ENCODE results near the gene XPO5. TPM values are rescaled to one million over a fixed set of nuclear protein-coding genes. Genes with fewer than 3 reads are reported as not detected.

The XPO5 gene
- total RNA-seq, 1 donor from 2014 or later: 93.5 TPM

DNA sequence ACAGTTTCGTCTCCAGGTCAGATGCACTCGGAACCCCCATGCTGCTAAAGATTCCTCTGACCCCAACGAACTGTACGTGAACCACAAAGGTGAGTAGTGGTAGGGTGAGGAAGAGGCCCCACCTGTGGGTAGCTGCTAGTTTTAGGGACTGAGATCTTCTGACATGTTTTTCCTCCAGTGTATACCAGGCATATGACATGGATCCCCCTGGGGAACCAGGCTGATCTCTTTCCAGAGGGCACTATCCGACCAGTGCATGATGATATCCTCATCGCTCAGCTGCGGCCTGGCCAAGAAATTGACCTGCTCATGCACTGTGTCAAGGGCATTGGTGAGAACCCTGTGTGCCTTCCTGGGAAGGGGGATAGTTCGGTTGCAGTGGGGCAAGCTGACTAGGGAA is 55.7 kb downstream of the XPO5 start:
- intact Hi-C loops (cut with micrococcal nuclease): no loop called here

DNA sequence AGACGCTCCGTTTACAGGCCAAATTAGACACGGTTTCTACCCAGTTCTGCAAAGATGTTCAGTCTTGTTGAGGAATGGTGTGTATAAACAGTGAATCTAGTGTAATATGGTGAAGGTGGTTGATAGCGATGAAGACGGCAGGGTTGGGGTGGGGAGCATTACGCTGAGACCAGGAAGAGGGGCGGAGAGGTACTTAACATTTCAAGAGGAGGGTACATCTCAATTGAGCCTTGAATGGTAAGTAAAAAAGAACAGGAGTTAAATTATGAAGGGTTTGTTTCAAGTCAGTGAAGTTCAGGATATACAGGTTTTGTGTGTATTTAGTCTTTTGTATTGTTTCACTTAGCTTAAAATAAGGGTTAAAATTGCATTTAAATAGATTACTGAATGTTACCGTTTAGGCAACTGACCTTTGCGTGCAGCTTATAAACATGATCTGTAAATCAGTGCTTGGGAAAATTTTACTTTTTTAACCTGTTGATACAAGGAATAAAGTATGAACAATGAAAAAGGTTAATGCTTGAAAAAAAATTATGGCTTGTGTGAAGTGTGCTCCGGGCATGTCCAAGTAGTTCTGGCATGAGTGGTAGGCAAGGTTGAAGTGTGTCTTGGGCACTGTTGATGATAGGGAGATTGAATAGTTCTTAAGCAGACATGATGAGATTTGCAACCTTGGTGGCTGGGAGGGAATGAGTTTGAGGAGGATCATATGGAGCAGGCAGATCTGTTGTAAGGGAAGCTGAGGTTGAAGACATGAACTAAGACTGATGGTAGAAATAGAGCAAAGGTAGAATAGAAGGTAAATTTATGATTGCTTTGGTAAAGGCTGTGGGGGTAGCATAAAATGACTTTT is 58.1 kb downstream of the XPO5 start:
- intact Hi-C loops (cut with micrococcal nuclease): loop anchor here (2.0 to 10.0 kb wide), 11 partner anchors 41 to 557 kb away; partner anchors contain the start of genes ABCC10, CUL7, DLK2 and GTPBP2

DNA sequence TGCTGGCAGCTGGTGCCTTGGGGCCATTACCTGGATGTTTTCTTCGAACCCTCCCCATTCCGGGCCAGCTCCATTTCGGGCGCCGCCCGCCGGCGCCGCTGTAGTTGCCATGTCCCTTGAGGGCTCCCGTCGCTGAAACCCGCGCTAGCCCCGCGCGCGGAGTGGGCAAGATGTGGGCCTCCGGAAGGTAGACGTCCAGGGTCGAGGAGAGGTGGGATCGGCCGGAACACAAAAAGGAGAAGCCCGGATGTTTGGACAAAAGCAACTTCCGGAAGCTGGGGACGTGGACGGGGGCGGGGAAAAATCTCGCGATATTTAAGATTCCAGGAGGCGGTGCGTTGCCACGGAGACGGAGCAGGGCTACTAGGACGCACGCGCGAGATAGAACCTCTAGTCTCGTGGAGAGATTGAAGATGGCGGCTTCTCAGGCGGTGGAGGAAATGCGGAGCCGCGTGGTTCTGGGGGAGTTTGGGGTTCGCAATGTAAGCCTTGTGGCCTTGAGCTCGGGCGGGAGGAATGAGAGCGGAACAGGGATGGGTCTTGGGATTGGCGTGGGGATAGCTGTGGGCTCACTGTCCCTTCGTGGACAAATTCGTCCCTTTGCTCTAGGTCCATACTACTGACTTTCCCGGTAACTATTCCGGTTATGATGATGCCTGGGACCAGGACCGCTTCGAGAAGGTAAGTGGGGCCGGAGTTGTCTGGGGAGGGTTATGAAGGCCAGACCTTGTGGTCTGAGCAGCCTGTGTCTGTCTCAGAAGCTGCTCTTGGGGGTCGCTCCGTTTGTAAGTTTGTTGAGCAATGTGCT is 58.9 kb downstream of the XPO5 start, which contains the start of the genes POLR1C and YIPF3:
TSS of gene POLR1C (plus strand) at position 393 of the 808 bp plus-strand sequence. CDS start at position 414, 21 bp downstream.
TSS of gene YIPF3 (minus strand) at position 230 of the 808 bp plus-strand sequence. CDS start at position 111, 119 bp downstream.
- intact Hi-C loops (cut with micrococcal nuclease): loop anchor here (2.0 to 10.0 kb wide), 11 partner anchors 40 to 558 kb away; partner anchors contain the start of genes ABCC10, CUL7, DLK2 and GTPBP2

DNA sequence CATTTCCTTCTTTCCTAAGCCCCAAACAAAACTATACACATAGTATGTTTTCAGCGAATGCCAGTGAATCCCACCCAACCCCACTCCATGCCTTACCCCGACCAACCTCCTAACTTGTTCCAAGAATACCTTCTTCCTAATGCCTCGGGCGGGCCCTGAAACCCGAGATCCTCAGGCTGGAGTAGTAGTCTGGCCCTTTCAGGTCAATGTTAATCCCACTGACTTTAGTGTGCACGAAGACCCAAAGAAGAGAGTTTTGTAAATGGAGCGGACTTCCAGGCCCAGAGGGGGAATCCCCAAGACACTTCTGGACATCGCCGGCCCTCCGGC is 59.5 kb downstream of the XPO5 start:
- intact Hi-C loops (cut with micrococcal nuclease): loop anchor here (2.0 to 10.0 kb wide), 11 partner anchors 40 to 558 kb away; partner anchors contain the start of genes ABCC10, CUL7, DLK2 and GTPBP2

DNA sequence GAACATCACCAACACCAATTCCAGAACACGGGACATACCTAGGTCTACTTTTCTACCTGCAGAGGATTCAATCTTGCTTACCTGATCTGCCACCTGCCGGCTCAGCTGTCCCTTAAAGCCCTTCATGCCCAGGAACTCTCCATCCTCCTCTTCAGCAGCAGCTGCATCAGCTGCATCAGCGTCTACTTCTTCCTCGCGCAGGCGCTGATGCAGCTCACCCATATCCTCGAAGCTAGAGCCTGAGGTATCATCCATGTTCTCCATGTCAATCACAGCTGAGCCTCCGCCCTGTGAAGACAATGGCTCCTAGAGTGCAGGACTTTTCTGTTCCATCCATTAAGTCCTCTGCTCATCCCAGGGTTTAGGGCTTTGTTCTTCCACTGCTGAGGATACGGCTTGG is 60.0 kb downstream of the XPO5 start:
- intact Hi-C loops (cut with micrococcal nuclease): loop anchor here (2.0 to 10.0 kb wide), 11 partner anchors 39 to 559 kb away; partner anchors contain the start of genes ABCC10, CUL7, DLK2 and GTPBP2

DNA sequence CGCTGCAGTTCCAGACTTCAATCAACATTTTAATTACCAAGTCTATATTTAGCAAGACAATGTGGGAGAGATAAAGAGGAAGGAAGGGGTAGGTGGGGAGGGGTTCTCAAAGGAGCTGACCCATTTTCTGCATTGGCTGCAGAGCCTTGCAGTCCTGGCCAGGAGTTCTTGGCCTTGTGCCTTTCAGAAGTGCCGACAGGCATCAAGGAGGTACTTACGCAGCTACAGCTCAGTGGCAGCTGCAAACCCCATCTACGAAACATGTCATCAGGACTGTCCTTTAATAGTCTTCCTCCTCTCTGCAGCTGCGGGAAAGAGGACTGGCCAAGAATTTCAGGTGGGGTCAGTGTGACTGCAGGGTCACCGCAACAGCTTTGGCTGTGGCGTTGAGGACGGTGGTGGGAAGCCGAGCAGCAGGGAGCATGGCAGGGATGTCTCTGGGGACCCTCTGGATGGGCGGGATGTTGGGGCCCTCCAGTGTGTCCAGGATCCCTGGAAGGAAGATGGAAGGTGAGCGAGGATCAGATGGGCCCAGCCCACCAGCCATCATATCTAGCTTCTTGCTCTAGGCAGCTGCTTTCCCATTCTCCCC is 63.9 kb downstream of the XPO5 start:
- intact Hi-C loops (cut with micrococcal nuclease): loop anchor here (10.0 kb wide), 2 partner anchors 457 to 563 kb away; partner anchors contain the start of genes CUL7, KLC4 and MRPL2

DNA sequence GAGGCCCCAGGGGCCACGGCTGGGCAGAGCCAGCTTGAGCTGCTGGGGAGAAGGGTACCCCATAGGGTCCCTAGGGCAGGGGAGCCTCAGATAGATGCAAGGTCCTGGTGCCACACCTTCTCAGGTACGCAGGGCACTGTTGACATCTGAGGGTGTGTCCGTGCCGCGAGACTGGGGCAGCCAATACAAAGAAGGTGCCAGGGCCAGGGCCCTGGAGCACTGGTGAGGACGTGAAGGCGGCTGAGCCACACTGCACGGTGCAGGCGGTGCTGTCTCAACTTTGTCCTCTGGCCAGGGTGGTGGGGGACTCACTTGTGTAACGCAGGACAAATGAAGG is 65.0 kb downstream of the XPO5 start:
- intact Hi-C loops (cut with micrococcal nuclease): loop anchor here (10.0 kb wide), 2 partner anchors 456 to 564 kb away; partner anchors contain the start of genes CUL7, KLC4 and MRPL2

DNA sequence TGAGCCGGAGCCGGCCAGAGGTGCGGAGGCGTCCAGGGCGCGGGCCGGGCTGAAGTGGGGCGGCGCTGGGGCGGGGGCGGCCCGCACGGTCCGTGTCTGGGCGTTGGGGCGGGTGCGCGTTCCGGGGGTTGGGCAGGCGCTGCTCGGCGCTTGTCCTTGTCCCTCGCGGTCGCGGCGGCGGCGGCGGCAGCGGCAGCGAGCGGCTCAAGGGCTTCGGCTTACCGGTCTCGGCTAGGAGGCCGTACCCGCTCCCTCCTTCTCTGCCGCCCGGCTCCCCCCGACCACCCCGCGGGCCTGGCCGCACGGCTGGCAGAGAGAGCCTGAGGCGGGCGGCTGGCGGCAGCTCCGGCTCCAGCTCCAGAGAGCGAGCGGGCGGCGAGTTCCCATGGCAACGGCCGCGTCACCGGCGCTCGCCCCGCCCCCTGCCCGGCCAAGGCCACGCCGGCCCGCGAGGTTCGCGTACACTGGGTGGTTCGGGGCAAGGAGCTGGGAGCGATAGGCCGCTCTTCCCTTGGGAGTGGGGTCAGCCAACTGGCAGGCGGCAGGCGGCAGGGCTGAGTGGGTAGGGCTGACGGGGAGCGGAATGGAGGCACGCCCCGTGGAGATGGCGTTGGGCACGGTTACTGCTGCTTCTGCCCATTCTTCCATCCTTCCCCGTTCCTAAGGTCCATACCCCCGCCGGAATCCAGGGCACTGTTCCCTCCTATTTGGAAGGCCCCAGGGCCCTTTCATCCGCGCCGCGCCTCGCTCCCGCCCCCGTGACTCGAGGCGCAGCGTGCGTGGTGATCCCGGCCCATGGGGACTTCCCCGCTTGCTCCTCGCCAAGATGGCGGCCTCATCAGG is 65.6 kb downstream of the XPO5 start, which contains the start of gene LRRC73:
TSS of gene LRRC73 (minus strand) at position 363 of the 843 bp plus-strand sequence. CDS start 561 bp downstream, outside the sequence.
- intact Hi-C loops (cut with micrococcal nuclease): loop anchor here (5.0 to 10.0 kb wide), 3 partner anchors 123 to 565 kb away; partner anchors contain the start of genes CUL7, KLC4 and MRPL2

DNA sequence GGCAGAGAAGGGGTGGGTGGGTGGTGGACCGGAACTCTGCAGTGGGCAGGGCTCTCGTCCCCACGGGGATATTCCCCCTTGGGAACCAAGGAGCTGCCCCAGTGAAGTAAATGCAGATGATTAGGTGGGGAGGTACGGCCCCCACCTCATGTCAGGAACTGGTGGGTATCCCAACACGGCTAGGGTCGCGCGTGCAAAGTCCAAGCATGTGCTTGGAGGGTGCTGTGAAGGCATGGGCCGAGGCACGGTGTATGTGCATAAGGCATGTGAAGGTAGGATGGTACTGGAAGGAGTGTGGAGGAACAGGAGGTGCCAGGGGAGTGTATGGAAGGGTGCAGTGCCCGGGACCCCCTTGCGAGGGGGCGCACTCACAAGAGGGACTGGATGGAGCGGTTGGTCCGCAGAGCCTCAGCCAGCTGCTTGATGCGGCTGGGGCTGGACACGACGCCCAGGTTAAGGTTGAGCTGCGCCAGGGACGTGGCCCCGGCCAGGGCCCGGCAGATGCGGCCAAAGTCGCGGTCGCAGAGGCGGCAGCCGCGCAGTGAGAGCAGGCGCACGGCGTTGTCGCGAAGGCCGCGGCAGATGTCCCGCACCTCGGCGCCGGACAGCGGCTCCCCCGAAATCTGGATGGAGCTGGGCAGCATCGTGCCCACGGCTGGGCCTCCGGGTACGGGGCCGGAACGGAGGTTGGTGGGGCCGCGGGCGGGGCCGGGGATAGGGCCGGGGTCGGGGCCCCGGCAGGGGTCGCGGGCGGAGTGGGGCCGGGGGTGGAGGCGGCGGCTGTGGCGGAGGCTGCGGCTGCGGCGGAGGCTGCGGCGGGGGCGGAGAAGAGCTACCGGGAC is 66.5 kb downstream of the XPO5 start:
- intact Hi-C loops (cut with micrococcal nuclease): loop anchor here (5.0 kb wide), 1 partner anchor 122 kb away; no protein-coding TSS in a partner anchor

DNA sequence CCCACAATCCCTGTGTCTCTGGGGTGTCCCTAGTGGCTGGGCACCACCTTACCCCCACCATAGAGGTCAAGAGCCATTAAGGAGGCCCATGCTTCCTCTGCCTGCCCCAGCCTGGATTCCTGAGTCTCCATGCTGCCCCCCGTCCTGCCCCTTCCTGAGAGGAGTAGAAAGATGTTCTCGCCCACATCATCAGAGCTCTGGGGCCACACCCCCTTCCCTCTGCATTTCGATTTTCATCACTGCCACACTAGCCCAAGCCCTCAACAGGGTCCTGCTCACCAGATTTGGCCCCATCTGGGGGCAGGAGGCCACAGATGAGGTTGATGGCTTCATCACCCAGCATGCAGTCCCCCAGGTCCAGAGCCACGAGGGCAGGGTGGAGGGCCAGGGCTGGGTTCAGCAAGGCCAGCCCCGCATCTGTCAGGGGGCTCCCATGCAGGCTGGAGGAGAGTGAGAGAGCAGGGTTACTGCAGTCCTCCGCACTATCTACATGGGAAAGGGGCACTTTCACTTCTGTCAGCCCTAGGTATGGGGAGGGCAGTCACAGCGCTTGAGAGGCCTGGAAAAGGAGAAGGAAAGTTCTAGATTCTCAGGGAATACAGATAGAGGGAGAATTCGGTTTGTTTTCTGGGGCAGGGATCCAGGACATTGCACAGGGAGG is 67.2 kb downstream of the XPO5 start:
- intact Hi-C loops (cut with micrococcal nuclease): loop anchor here (5.0 kb wide), 1 partner anchor 121 kb away; no protein-coding TSS in a partner anchor

DNA sequence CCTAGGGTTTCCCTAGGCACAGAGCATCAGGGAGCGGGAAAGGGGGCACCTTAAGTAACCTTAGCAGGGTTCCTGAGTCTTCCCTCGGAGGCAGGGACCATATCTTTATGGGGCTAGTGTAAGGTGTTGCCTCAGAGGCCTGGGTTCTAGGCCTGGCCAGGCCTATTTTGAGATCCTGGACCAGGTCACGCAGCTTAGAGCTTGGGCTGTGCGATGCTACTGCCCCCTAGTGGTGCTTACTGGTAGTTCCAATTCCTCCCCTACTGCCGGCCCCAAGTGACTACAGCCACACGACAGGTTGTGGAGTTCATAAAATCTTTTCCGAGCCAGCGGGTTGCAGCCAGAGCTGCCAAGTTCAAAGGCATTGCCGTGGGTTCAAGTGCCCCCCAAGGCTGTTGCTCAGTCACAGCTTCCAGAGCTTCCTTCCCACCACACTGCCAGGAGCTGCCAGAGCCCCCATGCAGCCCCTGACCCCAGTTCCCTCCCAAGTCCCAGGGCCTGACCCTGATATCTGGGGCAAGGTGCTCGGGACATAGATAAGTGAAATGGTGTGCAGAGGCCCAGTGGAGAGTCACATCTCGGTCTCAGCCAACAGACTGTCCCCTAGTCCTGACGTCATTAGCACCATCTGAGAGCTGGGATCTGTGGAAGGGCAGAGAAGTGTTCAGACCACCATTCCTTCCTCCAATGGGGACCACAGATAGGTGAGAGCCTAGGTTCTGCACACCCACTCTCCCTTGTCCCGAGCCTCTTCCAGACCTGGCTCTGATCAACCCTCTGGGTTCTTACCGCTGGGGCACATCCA is 69.0 kb downstream of the XPO5 start:
- intact Hi-C loops (cut with micrococcal nuclease): loop anchor here (1.0 to 5.0 kb wide), 4 partner anchors 53 to 278 kb away; partner anchors contain the start of gene DNPH1

DNA sequence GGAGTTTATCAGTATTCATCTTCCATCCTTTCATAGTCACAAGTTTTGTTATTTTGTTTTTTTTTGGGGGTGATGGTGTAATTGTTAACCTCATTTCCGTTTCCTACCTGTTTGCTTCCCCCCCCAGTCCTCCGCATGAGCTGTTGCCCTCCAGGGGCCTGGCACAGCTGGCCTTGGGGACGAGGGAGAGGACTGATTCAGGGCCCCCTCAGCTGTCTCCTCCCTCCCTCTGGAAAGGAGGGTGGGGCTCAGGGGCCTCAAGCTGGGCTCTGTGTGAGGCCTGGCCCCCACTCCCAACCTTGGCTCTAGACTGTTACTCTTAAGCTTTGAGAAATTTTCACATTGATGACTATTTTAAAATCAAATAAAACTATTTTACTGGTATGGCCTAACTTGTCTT is 69.7 kb downstream of the XPO5 start:
- intact Hi-C loops (cut with micrococcal nuclease): loop anchor here (1.0 to 5.0 kb wide), 4 partner anchors 52 to 277 kb away; partner anchors contain the start of gene DNPH1

DNA sequence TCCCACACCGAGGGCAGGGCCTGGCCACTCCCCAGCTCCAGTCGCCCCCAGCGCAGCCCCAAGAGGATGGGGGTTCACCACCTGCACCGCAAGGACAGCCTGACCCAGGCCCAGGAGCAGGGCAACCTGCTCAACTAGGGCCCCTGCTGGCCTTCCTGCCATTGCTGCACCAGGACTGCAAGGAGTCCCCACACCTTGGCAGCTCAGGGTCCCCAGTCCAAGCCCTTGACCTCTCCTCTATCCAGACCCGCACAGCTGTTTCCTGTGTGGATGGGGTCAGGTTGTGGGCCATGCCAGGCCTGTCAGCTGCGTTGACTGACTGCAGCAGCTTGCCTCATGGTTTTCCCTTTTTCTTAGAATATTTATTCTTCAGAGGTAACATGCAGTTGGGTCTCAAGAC is 70.1 kb downstream of the XPO5 start:
- intact Hi-C loops (cut with micrococcal nuclease): loop anchor here (1.0 to 5.0 kb wide), 4 partner anchors 51 to 276 kb away; partner anchors contain the start of gene DNPH1

DNA sequence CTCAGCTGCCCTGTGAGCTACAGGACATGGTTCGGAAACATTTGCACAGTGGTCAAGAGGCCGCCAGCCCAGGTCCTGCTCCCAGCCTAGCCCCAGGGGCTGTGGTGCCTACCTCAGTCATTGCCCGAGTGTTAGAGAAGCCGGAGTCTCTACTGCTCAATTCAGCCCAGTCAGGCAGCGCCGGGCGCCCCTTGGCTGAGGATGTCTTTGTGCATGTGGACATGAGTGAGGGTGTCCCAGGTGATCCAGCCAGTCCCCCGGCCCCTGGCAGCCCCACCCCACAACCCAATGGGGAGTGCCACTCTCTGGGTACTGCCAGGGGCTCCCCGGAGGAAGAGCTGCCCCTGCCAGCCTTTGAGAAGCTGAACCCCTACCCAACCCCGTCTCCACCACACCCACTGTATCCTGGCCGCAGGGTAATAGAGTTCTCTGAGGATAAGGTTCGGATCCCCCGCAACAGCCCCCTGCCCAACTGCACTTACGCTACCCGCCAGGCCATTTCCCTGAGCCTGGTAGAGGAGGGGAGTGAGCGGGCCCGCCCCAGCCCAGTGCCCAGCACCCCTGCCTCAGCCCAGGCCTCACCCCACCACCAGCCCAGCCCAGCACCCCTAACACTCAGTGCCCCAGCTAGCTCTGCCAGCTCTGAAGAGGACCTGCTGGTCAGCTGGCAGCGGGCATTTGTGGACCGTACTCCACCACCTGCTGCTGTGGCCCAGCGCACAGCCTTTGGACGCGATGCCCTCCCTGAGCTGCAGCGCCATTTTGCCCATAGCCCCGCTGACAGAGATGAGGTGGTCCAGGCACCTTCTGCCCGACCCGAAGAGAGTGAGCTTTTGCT is 70.9 kb downstream of the XPO5 start:
- intact Hi-C loops (cut with micrococcal nuclease): loop anchor here (5.0 kb wide), 1 partner anchor 118 kb away; no protein-coding TSS in a partner anchor

DNA sequence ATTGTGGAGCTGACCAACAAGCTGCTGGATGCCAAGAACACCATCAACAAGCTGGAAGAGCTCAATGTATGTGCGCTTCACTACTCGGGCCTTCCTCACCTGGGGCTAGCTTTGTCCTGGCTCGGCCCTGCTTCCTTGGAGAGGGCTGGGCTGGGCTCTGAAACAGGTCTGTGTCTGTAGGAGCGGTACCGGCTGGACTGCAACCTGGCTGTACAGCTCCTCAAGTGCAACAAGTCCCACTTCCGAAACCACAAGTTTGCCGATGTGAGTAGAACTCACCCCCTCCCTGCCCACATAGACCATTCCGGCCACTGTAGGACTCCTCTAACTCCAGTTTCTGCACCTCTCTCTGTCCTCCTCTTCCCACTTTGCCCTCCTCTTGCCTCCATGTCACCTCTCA is 72.4 kb downstream of the XPO5 start:
- intact Hi-C loops (cut with micrococcal nuclease): no loop called here

DNA sequence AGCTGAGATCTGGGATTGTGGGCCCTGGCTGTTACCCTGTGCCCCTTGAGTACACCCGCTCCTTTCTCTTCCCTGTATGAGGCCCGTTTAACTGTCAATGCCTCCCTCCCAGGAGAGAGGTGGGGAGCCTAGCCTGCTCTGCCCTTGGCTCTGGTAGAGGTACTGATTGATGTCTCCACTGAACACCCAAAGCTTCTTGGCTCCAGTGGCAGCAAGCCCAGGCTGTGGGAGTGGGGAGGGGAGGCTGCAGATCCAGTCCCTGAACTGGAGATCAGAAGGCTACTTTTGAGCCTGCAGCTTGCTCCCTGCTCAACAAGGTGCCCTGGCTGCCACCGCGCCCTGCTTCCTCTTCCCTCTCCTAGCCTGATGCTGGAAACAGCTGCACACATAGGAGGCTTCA is 73.2 kb downstream of the XPO5 start:
- intact Hi-C loops (cut with micrococcal nuclease): no loop called here
